DOHH2 (cell line): ENCODE results near the gene ING2.

ENCODE experiments used
- H3F3A ChIP-seq: fragments of 200-600 bp; sonication (generic), shearing (Covaris generic); 2 replicates; pipeline ENCODE4 v1.6.0; 2016; ENCODE audit warnings: antibody characterized with exemption, mild to moderate bottlenecking; ENCODE audit not compliant: control insufficient read depth, insufficient read depth
- H3K27ac ChIP-seq: fragments of 200-600 bp; sonication (generic); 2 replicates; pipeline ENCODE4 v1.5.1; 2014; ENCODE audit warnings: low read depth, mild to moderate bottlenecking, low read length, moderate library complexity
- H3K27me3 ChIP-seq: fragments of 200-600 bp; sonication (generic); 2 replicates; pipeline ENCODE4 v1.6.1; 2014; ENCODE audit warnings: mild to moderate bottlenecking, low read length, mixed read lengths; ENCODE audit not compliant: control insufficient read depth
- H3K36me3 ChIP-seq: fragments of 200-600 bp; sonication (generic); 2 replicates; pipeline ENCODE4 v1.6.1; 2014; ENCODE audit warnings: mild to moderate bottlenecking, low read length, moderate library complexity, mixed read lengths; ENCODE audit not compliant: control insufficient read depth
- H3K4me1 ChIP-seq: fragments of 200-600 bp; sonication (generic); 2 replicates; pipeline ENCODE4 v1.6.1; 2014; ENCODE audit warnings: mild to moderate bottlenecking, low read length, mixed read lengths; ENCODE audit not compliant: control insufficient read depth
- H3K4me2 ChIP-seq: fragments of 200-600 bp; sonication (generic); 2 replicates; pipeline ENCODE4 v1.6.0; 2014; ENCODE audit warnings: mild to moderate bottlenecking, low read length, moderate library complexity
- H3K4me3 ChIP-seq: fragments of 200-600 bp; sonication (generic); 2 replicates; pipeline ENCODE4 v1.5.1; 2014; ENCODE audit warnings: mild to moderate bottlenecking, low read length, mixed read lengths
- H3K79me2 ChIP-seq: fragments of 200-600 bp; sonication (generic); 2 replicates; pipeline ENCODE4 v1.6.1; 2014; ENCODE audit warnings: mild to moderate bottlenecking, low read length, mixed read lengths; ENCODE audit not compliant: control insufficient read depth
- H3K9me2 ChIP-seq: fragments of 200-600 bp; sonication (generic); replicated peaks from 2 replicates; pipeline ENCODE4 v1.6.1; 2014; ENCODE audit warnings: mild to moderate bottlenecking, low read length, mixed read lengths; ENCODE audit not compliant: control insufficient read depth
- H3K9me3 ChIP-seq: fragments of 200-600 bp; sonication (generic); 2 replicates; pipeline ENCODE4 v1.6.1; 2014; ENCODE audit warnings: antibody characterized with exemption, low read length, mixed read lengths; ENCODE audit not compliant: control insufficient read depth, insufficient read depth
- H4K20me1 ChIP-seq: fragments of 200-600 bp; sonication (generic); 2 replicates; pipeline ENCODE4 v1.6.0; 2014; ENCODE audit warnings: low read depth, mild to moderate bottlenecking, antibody characterized with exemption, low read length, moderate library complexity; ENCODE audit not compliant: control insufficient read depth, insufficient read depth
- EZH2phosphoT487 ChIP-seq: fragments of 200-600 bp; sonication (generic); IDR thresholded peaks from 2 replicates; pipeline ENCODE4 v1.6.1; 2017; ENCODE audit warnings: borderline replicate concordance, mild to moderate bottlenecking, antibody characterized with exemption, low read length, moderate library complexity, mixed read lengths
- TF ChIP-seq, protein P1 (sequence below): fragments of 200-600 bp; sonication (generic); IDR thresholded peaks from one replicate; pipeline ENCODE4 v1.5.1; 2014; ENCODE audit warnings: antibody characterized with exemption, mild to moderate bottlenecking, low read depth, low read length; ENCODE audit not compliant: poor library complexity, severe bottlenecking

ING2 gene

GRCh38 chr4:183561905-183562304, 57.0 kb downstream of the ING2 start:
- H3K9me2 ChIP-seq: no peaks in the 10 kb centered on the region
- no peak overlapping the region for H3K4me2 ChIP-seq
- H4K20me1 ChIP-seq: no peaks in the 10 kb centered on the region
- no peak for TF ChIP-seq EZH2phosphoT487
- TF ChIP-seq, protein P1, sequence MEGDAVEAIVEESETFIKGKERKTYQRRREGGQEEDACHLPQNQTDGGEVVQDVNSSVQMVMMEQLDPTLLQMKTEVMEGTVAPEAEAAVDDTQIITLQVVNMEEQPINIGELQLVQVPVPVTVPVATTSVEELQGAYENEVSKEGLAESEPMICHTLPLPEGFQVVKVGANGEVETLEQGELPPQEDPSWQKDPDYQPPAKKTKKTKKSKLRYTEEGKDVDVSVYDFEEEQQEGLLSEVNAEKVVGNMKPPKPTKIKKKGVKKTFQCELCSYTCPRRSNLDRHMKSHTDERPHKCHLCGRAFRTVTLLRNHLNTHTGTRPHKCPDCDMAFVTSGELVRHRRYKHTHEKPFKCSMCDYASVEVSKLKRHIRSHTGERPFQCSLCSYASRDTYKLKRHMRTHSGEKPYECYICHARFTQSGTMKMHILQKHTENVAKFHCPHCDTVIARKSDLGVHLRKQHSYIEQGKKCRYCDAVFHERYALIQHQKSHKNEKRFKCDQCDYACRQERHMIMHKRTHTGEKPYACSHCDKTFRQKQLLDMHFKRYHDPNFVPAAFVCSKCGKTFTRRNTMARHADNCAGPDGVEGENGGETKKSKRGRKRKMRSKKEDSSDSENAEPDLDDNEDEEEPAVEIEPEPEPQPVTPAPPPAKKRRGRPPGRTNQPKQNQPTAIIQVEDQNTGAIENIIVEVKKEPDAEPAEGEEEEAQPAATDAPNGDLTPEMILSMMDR: no peak
- no peaks in the 10 kb centered on the region for H3K9me3 ChIP-seq
- H3K36me3 ChIP-seq: no peaks in the 10 kb centered on the region
- no peaks in the 10 kb centered on the region for H3K79me2 ChIP-seq
- H3K27me3 ChIP-seq: no peaks in the 10 kb centered on the region
- no peak overlapping the region for H3K4me3 ChIP-seq
- no peaks in the 10 kb centered on the region for H3K4me1 ChIP-seq
- H3F3A ChIP-seq: no peaks in the 10 kb centered on the region
- H3K27ac ChIP-seq: no peak overlapping the region
